ENCODE results near the gene DENND4A. TPM values are rescaled to one million over a fixed set of nuclear protein-coding genes. Genes with fewer than 3 reads are reported as not detected.

DENND4A gene
- total and polyA plus RNA-seq, 10 of the 15 experiments (the other 5 are each of a cell fraction or from before 2014, with no cell fraction given) = 14.2 to 81.8 (median 34.1) TPM

DNA sequence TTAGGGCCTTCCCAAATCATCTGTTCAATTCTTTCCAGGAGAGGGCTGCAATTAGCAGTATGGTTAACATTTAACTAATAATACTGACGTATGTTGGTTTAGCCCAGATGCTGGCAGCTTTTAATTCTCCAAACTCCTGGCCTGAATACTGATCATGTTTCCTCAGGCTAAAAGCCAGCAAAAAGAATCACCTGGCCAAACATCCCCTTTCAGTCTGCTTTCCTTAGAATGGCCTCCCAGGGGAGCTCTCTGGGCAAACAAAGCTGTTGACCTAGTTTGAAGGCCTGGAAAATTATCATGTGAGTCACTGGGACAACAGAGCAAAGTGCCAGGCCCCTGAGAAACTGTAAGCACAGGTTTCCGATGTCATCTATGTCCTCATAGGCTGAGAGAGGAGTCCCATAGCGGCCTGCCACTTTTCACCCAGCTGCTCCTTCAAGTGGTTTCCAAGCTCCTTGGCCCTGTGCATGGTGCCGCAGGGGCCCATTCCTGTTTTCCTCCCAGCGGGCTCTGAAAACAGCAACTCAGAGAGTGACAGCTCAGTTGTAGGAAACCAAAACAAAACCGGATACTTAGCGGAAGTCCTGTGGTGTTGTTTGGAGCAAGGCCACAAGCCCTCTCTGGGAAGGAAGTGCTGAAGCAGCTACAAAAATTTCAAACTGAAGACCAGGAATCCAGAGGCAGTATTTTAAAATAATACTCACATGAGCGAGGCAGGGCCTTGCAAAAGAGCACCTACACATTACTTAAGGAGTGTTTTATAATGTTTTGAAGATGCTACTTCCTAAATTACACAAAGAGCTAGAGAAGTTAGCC lies 40.7 kb upstream of the DENND4A start (continued):
- TF ChIP-seq, protein P1, sequence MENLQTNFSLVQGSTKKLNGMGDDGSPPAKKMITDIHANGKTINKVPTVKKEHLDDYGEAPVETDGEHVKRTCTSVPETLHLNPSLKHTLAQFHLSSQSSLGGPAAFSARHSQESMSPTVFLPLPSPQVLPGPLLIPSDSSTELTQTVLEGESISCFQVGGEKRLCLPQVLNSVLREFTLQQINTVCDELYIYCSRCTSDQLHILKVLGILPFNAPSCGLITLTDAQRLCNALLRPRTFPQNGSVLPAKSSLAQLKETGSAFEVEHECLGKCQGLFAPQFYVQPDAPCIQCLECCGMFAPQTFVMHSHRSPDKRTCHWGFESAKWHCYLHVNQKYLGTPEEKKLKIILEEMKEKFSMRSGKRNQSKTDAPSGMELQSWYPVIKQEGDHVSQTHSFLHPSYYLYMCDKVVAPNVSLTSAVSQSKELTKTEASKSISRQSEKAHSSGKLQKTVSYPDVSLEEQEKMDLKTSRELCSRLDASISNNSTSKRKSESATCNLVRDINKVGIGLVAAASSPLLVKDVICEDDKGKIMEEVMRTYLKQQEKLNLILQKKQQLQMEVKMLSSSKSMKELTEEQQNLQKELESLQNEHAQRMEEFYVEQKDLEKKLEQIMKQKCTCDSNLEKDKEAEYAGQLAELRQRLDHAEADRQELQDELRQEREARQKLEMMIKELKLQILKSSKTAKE (IDR thresholded peaks at IDR 0.05; ENCODE audit: low read depth, poor library complexity, severe bottlenecking) = no peak
- TF ChIP-seq ZBED1 (IDR thresholded peaks at IDR 0.05; ENCODE audit: borderline replicate concordance) = no peak
- TF ChIP-seq RB1 (IDR thresholded peaks at IDR 0.05; ENCODE audit: borderline replicate concordance) = no peak
- TF ChIP-seq NFIC (IDR thresholded peaks at IDR 0.05; ENCODE audit: low read depth, low read length) = no peak
- peak in 1 of 2 experiments; percentile 91; a peak in 2 of 4 replicates for TF ChIP-seq ETV6 (conservative IDR thresholded peaks at IDR 0.05 in 1 of 2, IDR thresholded peaks at IDR 0.05 in 1 of 2; ENCODE audit: borderline replicate concordance in 1 of 2, low read depth in 1 of 2)

DNA sequence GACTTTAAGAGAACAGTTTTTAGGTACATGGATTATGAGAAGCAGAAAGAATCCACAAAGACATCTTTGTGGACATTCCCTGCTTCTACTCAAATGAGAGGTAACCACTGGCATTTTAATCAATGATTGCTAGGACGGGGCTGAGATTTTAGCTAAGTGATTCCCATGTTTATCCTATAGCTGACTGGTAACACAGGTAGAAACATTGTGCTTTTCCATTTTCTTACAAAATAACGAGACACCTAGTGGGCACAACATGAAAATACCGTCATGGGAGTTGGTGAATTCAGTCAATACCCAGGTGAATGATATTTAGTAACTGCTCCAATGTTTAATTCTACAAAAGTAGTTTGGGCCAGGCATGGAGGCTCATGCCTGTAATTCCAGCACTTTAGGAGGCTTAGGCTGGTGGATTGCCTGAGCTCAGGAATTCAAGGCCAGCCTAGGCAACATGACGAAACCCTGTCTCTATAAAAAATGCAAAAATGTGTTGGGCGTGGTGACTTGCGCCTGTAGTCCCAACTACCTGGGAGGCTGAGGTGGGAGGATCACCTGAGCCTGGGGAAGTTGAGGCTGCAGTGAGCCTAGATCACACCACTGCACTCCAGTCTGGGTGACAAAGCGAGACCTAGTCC lies 37.2 kb upstream of the DENND4A start:
- Histone ChIP-seq H3K4me3 (no peak overlapping the region), H3K9ac (ENCODE audit: control insufficient read depth, insufficient read depth, low read length) (no peak overlapping the region), H3K4me2 (ENCODE audit: control insufficient read depth, insufficient read depth) (no peak overlapping the region), H3K4me1 (ENCODE audit: control insufficient read depth, insufficient read depth, low read length) (peaks cover 22% of the 10 kb centered on the region), H3K27me3 (replicated peaks in 1 of 2; ENCODE audit: control insufficient read depth in 2 of 2, insufficient read depth in 2 of 2, low read length in 1 of 2) (no peaks in the 10 kb centered on the region), H2AFZ (ENCODE audit: control insufficient read depth, low read depth, low read length) (peak overlapping the region; percentile 53), H3K79me2 (ENCODE audit: control insufficient read depth, insufficient read depth, low read length) (peaks cover 1% of the 10 kb centered on the region; the same call in 1 of the 2 replicates), H3K9me3 (replicated peaks; ENCODE audit: control insufficient read depth, insufficient read depth, low read length) (no peaks in the 10 kb centered on the region), H3K27ac (ENCODE audit: control insufficient read depth, insufficient read depth) (no peak overlapping the region), H3K36me3 (ENCODE audit: control insufficient read depth in 2 of 2, insufficient read depth in 2 of 2, low read length in 1 of 2) (no peaks in the 10 kb centered on the region), H4K20me1 (ENCODE audit: control insufficient read depth, insufficient read depth) (no peaks in the 10 kb centered on the region)
- ChIA-PET RAD21 (ENCODE audit: unreplicated experiment) (interaction anchor here (0.7 to 1.3 kb wide), 11 partner anchors 8 to 219 kb away, joined by 3 to 11 read pairs (median 4); partner anchors contain the start of genes DENND4A and INTS14), POLR2A (interaction anchor here (0.7 to 1.0 kb wide), 2 partner anchors 38 to 52 kb away, joined by 3 to 7 read pairs; partner anchors contain the start of gene DENND4A), SMC1A (ENCODE audit: uncharacterized antibody, unreplicated experiment) (interaction anchor here (0.6 to 1.8 kb wide), 31 partner anchors 8 to 201 kb away, joined by 3 to 9 read pairs (median 3); partner anchors contain the start of gene DENND4A), CTCF (interaction anchor here (0.6 to 2.1 kb wide), 34 partner anchors 9 to 1306 kb away, joined by 3 to 8 read pairs (median 4); partner anchors contain the start of gene RAB11A)
- in situ Hi-C loops (cut with MboI) = no loop called here
- WGBS (ENCODE audit: insufficient coverage, insufficient replicate concordance, low lambda C conversion rate, missing lambda C conversion rate) = 56% methylated on average over 7 of the region's 7 CpGs
- BruUV-seq (replicated peaks) = no TSS peak
- DNase-seq (ENCODE audit: low read depth, low spot score) (no peak), FAIRE-seq (peak; percentile 64), ATAC-seq (peak; percentile 65)
- intact Hi-C loops (cut with micrococcal nuclease; ENCODE audit: unreplicated experiment) = no loop called here
- no peak for TF ChIP-seq BHLHE40 (IDR thresholded peaks at IDR 0.05; ENCODE audit: borderline replicate concordance in 1 of 2, low read depth in 2 of 2, low read length in 1 of 2)
- no peak for TF ChIP-seq MTA2 (IDR thresholded peaks at IDR 0.05; ENCODE audit: low read depth)
- TF ChIP-seq RUNX3 (IDR thresholded peaks at IDR 0.05; ENCODE audit: low read length) = no peak
- TF ChIP-seq, protein P2, sequence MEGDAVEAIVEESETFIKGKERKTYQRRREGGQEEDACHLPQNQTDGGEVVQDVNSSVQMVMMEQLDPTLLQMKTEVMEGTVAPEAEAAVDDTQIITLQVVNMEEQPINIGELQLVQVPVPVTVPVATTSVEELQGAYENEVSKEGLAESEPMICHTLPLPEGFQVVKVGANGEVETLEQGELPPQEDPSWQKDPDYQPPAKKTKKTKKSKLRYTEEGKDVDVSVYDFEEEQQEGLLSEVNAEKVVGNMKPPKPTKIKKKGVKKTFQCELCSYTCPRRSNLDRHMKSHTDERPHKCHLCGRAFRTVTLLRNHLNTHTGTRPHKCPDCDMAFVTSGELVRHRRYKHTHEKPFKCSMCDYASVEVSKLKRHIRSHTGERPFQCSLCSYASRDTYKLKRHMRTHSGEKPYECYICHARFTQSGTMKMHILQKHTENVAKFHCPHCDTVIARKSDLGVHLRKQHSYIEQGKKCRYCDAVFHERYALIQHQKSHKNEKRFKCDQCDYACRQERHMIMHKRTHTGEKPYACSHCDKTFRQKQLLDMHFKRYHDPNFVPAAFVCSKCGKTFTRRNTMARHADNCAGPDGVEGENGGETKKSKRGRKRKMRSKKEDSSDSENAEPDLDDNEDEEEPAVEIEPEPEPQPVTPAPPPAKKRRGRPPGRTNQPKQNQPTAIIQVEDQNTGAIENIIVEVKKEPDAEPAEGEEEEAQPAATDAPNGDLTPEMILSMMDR (IDR thresholded peaks at IDR 0.05 in 2 of 3, conservative IDR thresholded peaks at IDR 0.05 in 1 of 3; ENCODE audit: control insufficient read depth in 2 of 3, extremely low read depth in 1 of 3, insufficient read depth in 1 of 3, low read depth in 3 of 3, low read length in 3 of 3) = peak; percentile 57 to 66 (median 58); a peak in 5 of 6 replicates
- no peak for TF ChIP-seq CBFB (IDR thresholded peaks at IDR 0.05; ENCODE audit: low read depth)
- TF ChIP-seq SPI1 (IDR thresholded peaks at IDR 0.05; ENCODE audit: borderline replicate concordance, insufficient read depth, low read depth, low read length) = no peak
- TF ChIP-seq EZH2 (IDR thresholded peaks at IDR 0.05; ENCODE audit: borderline replicate concordance, control insufficient read depth, low read depth, low read length) = no peak
- TF ChIP-seq SMC3 (IDR thresholded peaks at IDR 0.05; ENCODE audit: borderline replicate concordance, low read length) = peak; percentile 66; the same call in 1 of the 2 replicates
- peak; percentile 62 for TF ChIP-seq RAD21 (IDR thresholded peaks at IDR 0.05; ENCODE audit: insufficient read depth, low read depth, low read length)
- TF ChIP-seq IKZF1 (conservative IDR thresholded peaks at IDR 0.05) = 0 out of 2 replicates have a peak, but pooled peaks have one; percentile 29
- no peak for TF ChIP-seq HDGF (IDR thresholded peaks at IDR 0.05)

Measured in GM12878 (cell line).